HG02981 (cell line): ENCODE data around the gene TRPM5.

ENCODE experiments used
- ATAC-seq: cut with Tn5 transposase; IDR thresholded peaks from one replicate; pipeline ENCODE4 v1.9.1; 2021; ENCODE audit warnings: mild to moderate bottlenecking, moderate library complexity; ENCODE audit not compliant: unreplicated experiment

TRPM5 gene

DNA sequence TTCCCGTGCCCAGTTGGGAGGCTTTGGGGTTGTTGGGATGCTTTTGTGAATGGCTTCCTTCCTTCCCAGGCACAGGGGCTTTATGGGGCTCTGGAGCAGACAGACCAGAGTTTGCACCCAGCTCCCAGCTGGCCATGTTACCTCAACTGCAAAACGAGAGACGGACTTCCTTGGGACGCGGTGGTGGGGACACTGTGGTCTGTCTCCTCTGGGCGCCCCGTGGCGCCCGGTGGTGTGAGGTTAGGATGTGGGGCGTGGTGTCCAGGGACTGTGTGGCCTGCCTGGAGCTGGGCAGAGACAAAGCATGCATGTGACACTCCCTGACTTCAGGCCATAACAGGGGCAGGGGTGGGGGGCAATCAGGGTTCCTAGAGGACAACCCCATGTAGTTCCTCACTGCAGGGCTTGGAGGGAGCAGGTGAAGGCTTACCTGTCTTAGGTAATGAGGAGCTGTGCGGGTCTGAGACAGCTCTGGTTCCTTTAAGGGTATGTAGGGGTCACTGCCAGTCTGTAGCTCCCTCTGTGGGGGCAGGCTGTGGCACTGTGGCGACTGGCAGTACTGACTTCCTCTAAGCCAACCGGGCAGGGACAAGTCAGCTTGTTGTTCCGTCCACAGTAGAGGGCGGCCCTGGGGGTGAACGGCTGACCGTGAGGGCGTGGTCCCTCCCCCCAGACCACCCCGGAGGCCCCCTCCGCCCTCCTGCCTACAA, 14.9 kb upstream of the TRPM5 start:
- ATAC-seq = no peak

- no peak for ATAC-seq
These were observed 14.0 kb upstream of the TRPM5 start for GRCh38 chr11:2458321-2458720.

DNA sequence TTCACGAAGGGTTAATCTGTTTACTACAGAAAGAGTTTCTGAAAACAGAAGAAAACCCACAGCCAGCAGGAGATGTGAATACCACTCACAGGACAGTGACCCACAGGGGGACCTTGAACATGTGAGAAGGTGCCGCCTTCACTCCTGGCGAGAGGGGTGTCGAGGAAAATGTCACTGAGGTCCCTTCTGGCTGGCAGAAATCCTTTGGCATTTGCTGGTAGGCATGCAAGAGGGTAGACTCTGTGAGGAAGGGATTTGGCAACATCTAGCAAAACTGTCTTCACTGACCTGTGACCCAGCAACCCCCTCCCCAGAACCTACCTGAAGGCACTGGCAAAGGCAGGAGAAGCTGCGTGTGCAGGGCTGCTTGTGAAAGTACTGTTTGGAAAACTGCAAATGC, 9.1 kb upstream of the TRPM5 start:
- ATAC-seq = no peak

GRCh38 chr11:2452321-2453012, 8.2 kb upstream of the TRPM5 start:
- ATAC-seq = no peak

DNA sequence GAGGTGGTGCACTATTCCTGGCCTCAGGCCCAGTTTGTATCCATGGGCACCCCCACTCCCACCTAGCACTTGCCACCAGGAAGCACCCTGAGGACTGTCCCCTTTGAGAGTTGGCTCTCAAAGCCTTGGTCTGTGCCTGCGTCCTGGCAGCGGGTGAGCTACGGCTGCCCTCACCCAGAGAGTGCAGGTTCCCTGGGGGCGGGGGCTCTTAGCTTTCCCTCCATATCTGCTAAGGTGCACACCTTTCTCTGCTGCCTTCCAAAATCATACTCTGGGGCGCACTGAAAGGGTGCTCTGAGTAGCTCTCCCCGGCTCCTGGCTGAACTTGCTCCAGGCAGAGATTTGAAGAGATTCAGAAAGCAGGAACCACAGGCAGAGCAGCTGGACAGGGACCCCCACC, 7.6 kb upstream of the TRPM5 start:
- no peak for ATAC-seq

GRCh38 chr11:2451336-2451735, 7.0 kb upstream of the TRPM5 start:
- no peak for ATAC-seq

GRCh38 chr11:2450321-2451041, 6.2 kb upstream of the TRPM5 start:
- ATAC-seq = no peak

DNA sequence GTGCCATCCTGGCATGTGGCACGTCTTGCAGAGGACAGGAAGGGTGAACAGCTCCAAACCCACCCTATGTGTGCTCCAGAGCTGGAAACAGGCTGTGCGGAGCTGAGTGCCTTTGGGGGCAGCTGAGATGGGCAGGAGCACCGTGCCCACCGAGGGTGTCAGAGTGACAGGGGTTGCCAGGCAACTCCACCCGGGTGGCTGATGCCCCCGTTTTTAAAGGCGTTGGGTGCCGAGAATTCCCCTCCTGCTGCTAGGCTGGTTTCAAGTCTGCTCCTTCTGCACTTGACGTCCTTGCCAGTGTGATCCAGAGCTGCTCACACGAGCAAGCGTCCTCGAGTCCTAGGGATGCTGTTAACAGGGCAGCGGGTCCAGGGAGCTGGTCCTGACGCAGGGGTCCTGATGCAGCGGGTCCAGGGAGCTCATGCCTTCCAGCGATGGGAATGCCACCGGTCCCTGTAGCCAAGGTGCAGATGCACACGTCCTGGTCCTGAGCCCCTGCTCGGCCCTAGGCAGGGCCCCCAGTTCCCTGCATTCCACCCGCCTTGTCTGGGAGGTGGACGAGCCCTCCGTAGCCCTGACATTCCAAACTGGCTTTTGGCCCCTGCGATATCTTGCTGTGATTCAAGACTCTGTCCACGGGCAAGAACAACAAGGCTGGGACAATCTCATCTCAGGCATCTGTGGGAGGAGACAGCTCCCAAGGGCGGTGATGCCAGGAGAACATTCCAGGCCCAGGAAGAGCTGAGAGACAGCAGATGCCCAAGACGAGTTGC, 5.4 kb upstream of the TRPM5 start:
- no peak for ATAC-seq

- no peak for ATAC-seq
These were observed 4.6 kb upstream of the TRPM5 start for GRCh38 chr11:2448661-2449547.

GRCh38 chr11:2447951-2448650, 3.8 kb upstream of the TRPM5 start:
- ATAC-seq = no peak

DNA sequence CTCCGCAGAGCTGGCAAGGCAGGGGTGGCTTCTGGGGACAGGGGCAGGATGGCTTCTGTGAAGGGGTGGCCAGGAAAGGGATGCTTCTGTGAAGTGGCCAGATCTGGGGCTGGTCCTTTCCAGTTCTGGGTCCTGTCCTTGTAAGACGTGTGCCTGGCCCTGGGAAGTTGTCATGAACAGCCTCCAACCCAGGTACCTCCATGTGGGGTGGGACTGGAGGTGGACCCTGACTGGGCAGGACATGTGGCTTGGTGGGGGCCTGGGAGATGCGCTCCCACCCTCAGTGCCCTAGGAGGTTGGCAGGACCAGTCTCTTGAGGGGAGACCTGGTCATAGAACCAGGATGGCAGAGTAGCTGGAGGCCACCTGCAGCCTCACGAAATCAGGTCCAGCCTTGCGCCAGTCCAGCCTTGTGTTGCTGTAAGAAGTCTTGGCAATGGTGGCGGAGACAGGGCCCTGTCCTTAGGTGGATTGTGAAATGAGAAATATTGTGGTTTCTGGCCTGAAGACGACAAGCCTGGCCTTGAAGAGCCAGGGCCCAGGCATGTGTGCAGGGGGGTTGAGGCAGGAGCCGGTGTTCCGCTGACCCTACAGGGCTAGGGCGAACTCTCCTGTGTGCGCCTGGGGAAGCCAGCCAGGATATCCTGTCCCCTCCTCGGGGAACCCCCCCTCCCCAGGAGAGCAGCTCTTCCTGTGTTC, 3.1 kb upstream of the TRPM5 start:
- no peak for ATAC-seq

- ATAC-seq = no peak
These were observed 2.4 kb upstream of the TRPM5 start for GRCh38 chr11:2446590-2447252.

DNA sequence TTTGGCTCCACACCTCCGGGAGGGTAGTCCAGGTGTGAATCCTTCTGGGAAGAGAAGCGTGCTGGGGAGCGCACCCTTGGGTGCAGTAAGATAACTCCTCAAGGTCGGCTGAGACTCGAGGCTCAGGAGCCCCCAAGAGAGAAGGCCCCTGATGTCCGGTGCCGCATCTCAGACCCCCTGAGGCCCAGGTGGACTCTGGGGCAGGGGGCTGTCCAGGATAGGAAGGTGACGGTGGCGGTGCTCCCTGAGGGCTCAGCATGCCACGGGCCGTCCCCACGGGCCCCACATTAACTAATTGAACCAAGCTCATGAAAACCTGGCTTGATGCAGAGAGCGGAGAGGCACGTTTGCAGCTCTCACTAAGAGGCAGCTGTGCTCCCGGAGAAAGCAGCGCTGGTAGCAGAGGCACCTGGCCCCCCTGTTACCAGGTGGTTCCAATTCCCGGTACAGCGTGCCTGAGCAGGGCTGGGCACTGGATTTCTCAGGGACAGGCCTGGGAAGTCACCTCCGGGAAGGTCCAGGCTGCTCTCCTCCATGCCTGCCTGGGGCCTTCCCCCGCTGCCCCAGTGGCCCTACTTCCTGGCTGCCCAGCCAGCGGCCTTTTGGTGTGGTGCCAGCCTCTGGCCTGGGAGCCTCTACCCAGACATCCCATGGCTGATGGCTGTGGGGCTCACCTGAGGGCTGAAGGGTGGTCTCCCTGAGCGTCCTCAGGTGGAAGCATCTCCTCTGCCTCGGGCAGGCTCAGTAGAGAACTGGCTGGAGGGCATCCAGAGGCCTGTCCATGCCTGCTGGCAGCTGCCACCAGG, 1.6 kb upstream of the TRPM5 start:
- no peak for ATAC-seq

DNA sequence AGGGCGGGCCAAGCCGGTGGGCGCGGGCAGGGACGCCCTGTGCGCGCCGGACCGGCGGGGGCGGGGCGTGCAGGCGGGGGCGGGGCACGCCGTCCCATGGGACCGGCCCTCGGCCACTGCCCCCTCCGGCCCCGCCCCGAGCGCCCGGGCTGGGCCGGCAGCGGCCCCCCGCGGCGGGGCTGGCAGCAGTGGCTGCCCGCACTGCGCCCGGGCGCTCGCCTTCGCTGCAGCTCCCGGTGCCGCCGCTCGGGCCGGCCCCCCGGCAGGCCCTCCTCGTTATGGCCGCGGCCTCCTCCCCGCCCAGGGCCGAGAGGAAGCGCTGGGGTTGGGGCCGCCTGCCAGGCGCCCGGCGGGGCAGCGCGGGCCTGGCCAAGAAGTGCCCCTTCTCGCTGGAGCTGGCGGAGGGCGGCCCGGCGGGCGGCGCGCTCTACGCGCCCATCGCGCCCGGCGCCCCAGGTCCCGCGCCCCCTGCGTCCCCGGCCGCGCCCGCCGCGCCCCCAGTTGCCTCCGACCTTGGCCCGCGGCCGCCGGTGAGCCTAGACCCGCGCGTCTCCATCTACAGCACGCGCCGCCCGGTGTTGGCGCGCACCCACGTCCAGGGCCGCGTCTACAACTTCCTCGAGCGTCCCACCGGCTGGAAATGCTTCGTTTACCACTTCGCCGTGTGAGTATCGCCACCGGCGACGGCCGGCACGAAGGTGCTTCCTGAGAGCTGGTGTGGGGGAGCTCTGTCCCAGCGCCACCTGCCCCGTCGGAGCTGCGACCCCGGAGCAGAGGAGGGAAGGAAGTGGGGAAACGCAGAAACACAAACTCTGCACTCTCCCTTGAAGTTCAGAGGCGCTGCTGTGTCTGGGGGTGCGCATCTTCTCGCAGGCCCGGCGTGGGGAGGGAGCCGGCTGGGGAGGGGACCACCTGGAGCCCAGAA, 769 bp upstream of the TRPM5 start, which contains the start of gene KCNQ1:
TSS of gene KCNQ1 (plus strand) at position 188 of the 925 bp plus-strand sequence. CDS start at position 279, 91 bp downstream.
- no peak for ATAC-seq

DNA sequence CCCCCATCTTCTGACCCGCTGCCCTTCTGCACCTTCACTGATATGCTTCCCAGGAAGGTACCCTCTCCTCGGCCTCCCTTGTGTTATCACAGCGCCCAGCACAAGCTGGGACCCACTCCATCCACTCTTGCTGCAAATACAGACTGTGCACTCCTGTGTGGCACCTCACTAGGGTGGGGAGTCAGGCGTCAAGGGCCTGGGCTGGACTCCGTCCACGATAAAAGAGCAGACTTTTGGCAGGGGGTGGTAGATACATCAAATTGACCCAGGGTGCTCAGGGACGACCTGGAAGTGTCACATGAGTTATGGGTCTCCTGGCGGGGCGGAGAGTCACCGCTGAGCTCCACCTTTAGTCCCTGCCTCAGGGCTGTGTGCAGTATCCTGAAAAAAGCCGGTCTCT, 908 bp downstream of the TRPM5 start:
- ATAC-seq = no peak

GRCh38 chr11:2442589-2442988, 1.7 kb downstream of the TRPM5 start:
- no peak for ATAC-seq

DNA sequence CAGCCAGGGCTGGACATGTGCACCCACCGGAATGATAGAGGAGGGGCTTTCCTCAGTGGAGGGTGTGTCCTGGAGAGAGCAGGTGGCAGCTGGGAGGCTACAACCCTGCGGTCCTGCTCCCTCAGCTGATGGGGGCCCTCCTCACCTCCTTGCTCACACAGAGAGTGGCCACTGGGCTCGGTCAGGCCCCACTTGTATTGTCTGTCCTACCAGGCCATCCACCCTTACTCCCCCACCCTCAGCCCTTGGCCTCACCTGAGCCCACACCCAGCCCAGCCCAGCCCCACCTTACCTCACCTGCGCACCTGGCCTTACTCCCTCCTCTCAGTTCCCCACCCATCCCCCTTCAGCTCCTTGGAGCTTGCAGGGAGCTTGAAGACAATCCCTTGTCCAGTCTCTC, 3.1 kb downstream of the TRPM5 start:
- ATAC-seq = no peak
